CD4-positive, alpha-beta memory T cell (primary cell): ENCODE data around the gene COPS2. TPM values are rescaled to one million over a fixed set of nuclear protein-coding genes. Genes with fewer than 3 reads are reported as not detected.

Experiments used
- CTCF ChIA-PET: fragments of 350-600 bp; sonication (Branson Sonifier 250); formaldehyde crosslinking; loops from one replicate; lab custom pipeline; 2021; ENCODE audit warnings: inconsistent platforms; ENCODE audit not compliant: partially characterized antibody; lab: Charles Lee
- POLR2A ChIA-PET: fragments of 350-600 bp; sonication (Branson Sonifier 250); formaldehyde crosslinking; loops from one replicate; lab custom pipeline; 2021; ENCODE audit not compliant: partially characterized antibody; lab: Charles Lee
- DNase-seq, 5 donors: peaks; one replicate each; pipeline versions ENCODE4 v3.0.0 to v3.0.0-alpha.2; 2020 to 2022; ENCODE audit warnings: mixed read lengths in 1 of 5
- H3K27ac ChIP-seq: one replicate; pipeline ENCODE4 v1.7.0; 2013; ENCODE audit warnings: low read depth, low read length
- H3K27me3 ChIP-seq: 2 replicates; pipeline ENCODE4 v1.7.0; 2013; ENCODE audit warnings: mild to moderate bottlenecking, low read length, moderate library complexity; ENCODE audit not compliant: insufficient read depth
- H3K36me3 ChIP-seq: 2 replicates; pipeline ENCODE4 v1.7.0; 2013; ENCODE audit warnings: mild to moderate bottlenecking, low read length, moderate library complexity; ENCODE audit not compliant: insufficient read depth
- H3K4me1 ChIP-seq: 2 replicates; pipeline ENCODE4 v1.7.0; 2013; ENCODE audit warnings: mild to moderate bottlenecking, low read length, moderate library complexity; ENCODE audit not compliant: insufficient read depth
- H3K4me3 ChIP-seq, 2 donors: one replicate each; pipeline ENCODE4 v1.7.0; 2013; ENCODE audit warnings: low read length in 2 of 2, mild to moderate bottlenecking in 1 of 2
- H3K9me3 ChIP-seq, 2 donors: one replicate each; pipeline ENCODE4 v1.7.0; 2013; ENCODE audit warnings: low read length in 2 of 2, control low read depth in 1 of 2; ENCODE audit not compliant: control insufficient read depth in 1 of 2
- H3K27ac Mint-ChIP-seq, 7 donors: one replicate each; pipeline ENCODE4 v1.8.0; 2020 to 2021; ENCODE audit warnings: mixed read lengths in 7 of 7, mild to moderate bottlenecking in 6 of 7, inconsistent platforms in 3 of 7, moderate library complexity in 3 of 7
- H3K27me3 Mint-ChIP-seq, 2 donors: one replicate each; pipeline ENCODE4 v1.8.0; 2020 to 2021; ENCODE audit warnings: mixed read lengths in 2 of 2
- H3K36me3 Mint-ChIP-seq, 2 donors: one replicate each; pipeline ENCODE4 v1.8.0; 2020 to 2021; ENCODE audit warnings: mixed read lengths in 2 of 2, inconsistent platforms in 1 of 2, mild to moderate bottlenecking in 1 of 2
- H3K4me1 Mint-ChIP-seq, 4 donors: one replicate each; pipeline ENCODE4 v1.8.0; 2020 to 2021; ENCODE audit warnings: mixed read lengths in 4 of 4, mild to moderate bottlenecking in 1 of 4
- H3K4me3 Mint-ChIP-seq, 8 donors: one replicate each; pipeline ENCODE4 v1.8.0; 2020 to 2021; ENCODE audit warnings: mixed read lengths in 8 of 8, mild to moderate bottlenecking in 7 of 8, moderate library complexity in 6 of 8, inconsistent platforms in 3 of 8
- H3K9me3 Mint-ChIP-seq, 8 donors: one replicate each; pipeline ENCODE4 v1.8.0; 2020 to 2021; ENCODE audit warnings: mixed read lengths in 8 of 8, mild to moderate bottlenecking in 5 of 8, inconsistent platforms in 3 of 8, moderate library complexity in 1 of 8
- intact Hi-C: fragments of 100-400 bp; cut with micrococcal nuclease; formaldehyde crosslinking; loops from one replicate; pipeline ENCODE4 v1.15.1; 2023
- polyA plus RNA-seq, 2 donors: library from polyadenylated mRNA; unstranded; fragments of 300-500 nt; fragmentation: Illumina TruSeq; gene quantifications; one replicate each; pipeline ENCODE4 v1.2.3, GENCODE V29; 2021
- total RNA-seq, 2 experiments: library from RNA; stranded (reverse); gene quantifications; one replicate each; pipeline ENCODE4 v1.2.3, GENCODE V29; 2021

The COPS2 gene
- total and polyA plus RNA-seq, 4 experiments from 2014 or later = 33.1 to 56.9 (median 45.4) TPM

GRCh38 chr15:49134683-49135341 lies 20.6 kb downstream of the COPS2 start:
- no peak overlapping the region for H3K4me3 ChIP-seq
- no peak for DNase-seq
- H3K27ac Mint-ChIP-seq = peak overlapping the region in 5 of 7 donors; percentile 47 to 82 (median 69)
- no peak overlapping the region for H3K27ac ChIP-seq
- H3K36me3 Mint-ChIP-seq = peaks cover 36 to 80% of the 10 kb centered on the region in 2 donors
- peaks cover 0 to 4% (median 0%) of the 10 kb centered on the region in 4 donors for H3K4me1 Mint-ChIP-seq
- no peaks in the 10 kb centered on the region for H3K9me3 Mint-ChIP-seq
- H3K27me3 ChIP-seq = no peaks in the 10 kb centered on the region
- no peaks in the 10 kb centered on the region for H3K27me3 Mint-ChIP-seq
- H3K36me3 ChIP-seq = peaks cover 69% of the 10 kb centered on the region
- ChIA-PET CTCF (no interaction called here), POLR2A (interaction anchor here (0.7 kb wide), 1 partner anchor 14 kb away, joined by 3 read pairs; no protein-coding TSS in a partner anchor)
- intact Hi-C loops = no loop called here
- no peak overlapping the region for H3K4me3 Mint-ChIP-seq
- no peaks in the 10 kb centered on the region for H3K9me3 ChIP-seq
- no peaks in the 10 kb centered on the region for H3K4me1 ChIP-seq

GRCh38 chr15:49131403-49131802 lies 24.0 kb downstream of the COPS2 start:
- peak overlapping the region in 1 of 7 donors; percentile 36 for H3K27ac Mint-ChIP-seq
- peaks cover 0 to 3% (median 0%) of the 10 kb centered on the region in 4 donors for H3K4me1 Mint-ChIP-seq
- H3K9me3 Mint-ChIP-seq = no peaks in the 10 kb centered on the region
- Histone ChIP-seq H3K9me3 (no peaks in the 10 kb centered on the region), H3K4me1 (no peaks in the 10 kb centered on the region), H3K36me3 (peaks cover 70% of the 10 kb centered on the region), H3K27me3 (no peaks in the 10 kb centered on the region), H3K4me3 (no peak overlapping the region), H3K27ac (no peak overlapping the region)
- no peak overlapping the region for H3K4me3 Mint-ChIP-seq
- POLR2A ChIA-PET = interaction anchor here (0.6 to 0.7 kb wide), 2 partner anchors 24 to 250 kb away, joined by 3 read pairs; partner anchors contain the start of gene COPS2
- DNase-seq = no peak
- CTCF ChIA-PET = interaction anchor here (1.2 to 2.1 kb wide), 2 partner anchors 14 to 156 kb away, joined by 3 to 8 read pairs; no protein-coding TSS in a partner anchor
- no peaks in the 10 kb centered on the region for H3K27me3 Mint-ChIP-seq
- H3K36me3 Mint-ChIP-seq = peaks cover 45 to 70% of the 10 kb centered on the region in 2 donors
- intact Hi-C loops = no loop called here

GRCh38 chr15:49124371-49124770 lies 31.0 kb downstream of the COPS2 start:
- H3K4me3 Mint-ChIP-seq = no peak overlapping the region
- intact Hi-C loops = no loop called here
- Histone ChIP-seq H3K36me3 (peaks cover 17% of the 10 kb centered on the region), H3K9me3 (no peaks in the 10 kb centered on the region), H3K27ac (no peak overlapping the region), H3K4me1 (no peaks in the 10 kb centered on the region), H3K27me3 (no peaks in the 10 kb centered on the region), H3K4me3 (no peak overlapping the region)
- H3K27me3 Mint-ChIP-seq = no peaks in the 10 kb centered on the region
- H3K9me3 Mint-ChIP-seq = no peaks in the 10 kb centered on the region
- CTCF ChIA-PET = no interaction called here
- peaks cover 10 to 28% of the 10 kb centered on the region in 2 donors for H3K36me3 Mint-ChIP-seq
- no peak for DNase-seq
- no peaks in the 10 kb centered on the region for H3K4me1 Mint-ChIP-seq
- no peak overlapping the region for H3K27ac Mint-ChIP-seq
- POLR2A ChIA-PET = no interaction called here

GRCh38 chr15:49122541-49123062 lies 32.8 kb downstream of the COPS2 start:
- no peaks in the 10 kb centered on the region for H3K27me3 Mint-ChIP-seq
- peaks cover 0 to 19% of the 10 kb centered on the region in 2 donors for H3K36me3 Mint-ChIP-seq
- no peaks in the 10 kb centered on the region for H3K9me3 ChIP-seq
- no peak overlapping the region for H3K4me3 Mint-ChIP-seq
- POLR2A ChIA-PET = no interaction called here
- intact Hi-C loops = no loop called here
- H3K36me3 ChIP-seq = peaks cover 7% of the 10 kb centered on the region
- CTCF ChIA-PET = interaction anchor here (0.5 kb wide), 1 partner anchor 1199 kb away, joined by 3 read pairs; no protein-coding TSS in a partner anchor
- no peaks in the 10 kb centered on the region for H3K4me1 Mint-ChIP-seq
- no peak overlapping the region for H3K27ac ChIP-seq
- H3K4me3 ChIP-seq = no peak overlapping the region
- no peaks in the 10 kb centered on the region for H3K4me1 ChIP-seq
- no peak for DNase-seq
- H3K27me3 ChIP-seq = no peaks in the 10 kb centered on the region
- H3K27ac Mint-ChIP-seq = no peak overlapping the region
- no peaks in the 10 kb centered on the region for H3K9me3 Mint-ChIP-seq

- H3K4me1 ChIP-seq = no peaks in the 10 kb centered on the region
- H3K4me1 Mint-ChIP-seq = no peaks in the 10 kb centered on the region
- H3K27me3 Mint-ChIP-seq = no peaks in the 10 kb centered on the region
- intact Hi-C loops = no loop called here
- H3K36me3 ChIP-seq = no peaks in the 10 kb centered on the region
- no peaks in the 10 kb centered on the region for H3K27me3 ChIP-seq
- POLR2A ChIA-PET = no interaction called here
- no peak for DNase-seq
- H3K36me3 Mint-ChIP-seq = peaks cover 1 to 17% of the 10 kb centered on the region in 2 donors
- H3K9me3 Mint-ChIP-seq = no peaks in the 10 kb centered on the region
- H3K9me3 ChIP-seq = no peaks in the 10 kb centered on the region
- no peak overlapping the region for H3K27ac Mint-ChIP-seq
- no peak overlapping the region for H3K4me3 ChIP-seq
- CTCF ChIA-PET = interaction anchor here (0.5 kb wide), 1 partner anchor 1200 kb away, joined by 3 read pairs; no protein-coding TSS in a partner anchor
- no peak overlapping the region for H3K27ac ChIP-seq
- no peak overlapping the region for H3K4me3 Mint-ChIP-seq
Measured at GRCh38 chr15:49121901-49122300, 33.5 kb downstream of the COPS2 start.

- intact Hi-C loops = no loop called here
- no peaks in the 10 kb centered on the region for H3K36me3 ChIP-seq
- no peaks in the 10 kb centered on the region for H3K9me3 ChIP-seq
- no peaks in the 10 kb centered on the region for H3K4me1 ChIP-seq
- H3K27ac Mint-ChIP-seq = peak overlapping the region in 2 of 7 donors; percentile 14 to 66
- POLR2A ChIA-PET = no interaction called here
- CTCF ChIA-PET = interaction anchor here (1.5 kb wide), 1 partner anchor 13 kb away, joined by 4 read pairs; no protein-coding TSS in a partner anchor
- peaks cover 12 to 24% of the 10 kb centered on the region in 2 donors for H3K36me3 Mint-ChIP-seq
- no peak overlapping the region for H3K27ac ChIP-seq
- no peak overlapping the region for H3K4me3 Mint-ChIP-seq
- no peak for DNase-seq
- H3K9me3 Mint-ChIP-seq = no peaks in the 10 kb centered on the region
- H3K4me3 ChIP-seq = no peak overlapping the region
- no peaks in the 10 kb centered on the region for H3K27me3 ChIP-seq
- no peaks in the 10 kb centered on the region for H3K4me1 Mint-ChIP-seq
- H3K27me3 Mint-ChIP-seq = no peaks in the 10 kb centered on the region
Measured at GRCh38 chr15:49120832-49121231, 34.6 kb downstream of the COPS2 start.

GRCh38 chr15:49116108-49116857 lies 39.1 kb downstream of the COPS2 start:
- H3K4me1 Mint-ChIP-seq = peaks cover 0 to 4% (median under 1%) of the 10 kb centered on the region in 4 donors
- ChIA-PET POLR2A (no interaction called here), CTCF (no interaction called here)
- no peaks in the 10 kb centered on the region for H3K4me1 ChIP-seq
- peaks cover 6 to 16% (median 11%) of the 10 kb centered on the region in 8 donors for H3K9me3 Mint-ChIP-seq
- no peak overlapping the region for H3K27ac Mint-ChIP-seq
- intact Hi-C loops = no loop called here
- H3K4me3 ChIP-seq = no peak overlapping the region
- H3K9me3 ChIP-seq = peaks cover 0 to 8% of the 10 kb centered on the region in 2 donors
- H3K27me3 ChIP-seq = no peaks in the 10 kb centered on the region
- DNase-seq = no peak
- peaks cover 43 to 45% of the 10 kb centered on the region in 2 donors for H3K36me3 Mint-ChIP-seq
- no peaks in the 10 kb centered on the region for H3K27me3 Mint-ChIP-seq
- no peak overlapping the region for H3K4me3 Mint-ChIP-seq
- peaks cover 5% of the 10 kb centered on the region for H3K36me3 ChIP-seq
- H3K27ac ChIP-seq = no peak overlapping the region
